Aorta (tissue), 5 donors: ENCODE measurements around the gene AK8. TPM values are rescaled to one million over a fixed set of nuclear protein-coding genes. Genes with fewer than 3 reads are reported as not detected.

Experiments used
- ATAC-seq: fragments of 200-7000 bp; cut with Tn5 transposase; one replicate; pipeline ENCODE4 v1.9.1; 2022; ENCODE audit warnings: moderate library complexity; ENCODE audit not compliant: low FRiP score
- DNase-seq, 2 donors: peaks; one replicate each; pipeline ENCODE4 v3.0.0-alpha.2; 2020
- H3K27ac ChIP-seq, 2 donors: one replicate each; pipeline ENCODE4 v1.5.1; 2013; ENCODE audit warnings: low read length in 2 of 2, mild to moderate bottlenecking in 2 of 2, moderate library complexity in 2 of 2, control low read depth in 1 of 2, inconsistent platforms in 1 of 2, low read depth in 1 of 2
- H3K27me3 ChIP-seq, 2 donors: one replicate each; pipeline ENCODE4 v1.6.1; 2013; ENCODE audit warnings: control low read depth in 1 of 2, low read length in 1 of 2, mild to moderate bottlenecking in 1 of 2, moderate library complexity in 1 of 2; ENCODE audit not compliant: insufficient read depth in 2 of 2, control insufficient read depth in 1 of 2
- H3K36me3 ChIP-seq, 2 donors: one replicate each; pipeline ENCODE4 v1.6.1; 2013; ENCODE audit warnings: control low read depth in 1 of 2, low read length in 1 of 2, mild to moderate bottlenecking in 1 of 2; ENCODE audit not compliant: insufficient read depth in 2 of 2, control insufficient read depth in 1 of 2
- H3K4me1 ChIP-seq, 2 donors: one replicate each; pipeline ENCODE4 v1.6.1; 2013; ENCODE audit warnings: low read length in 2 of 2, control low read depth in 1 of 2, mild to moderate bottlenecking in 1 of 2, moderate library complexity in 1 of 2; ENCODE audit not compliant: insufficient read depth in 2 of 2, control insufficient read depth in 1 of 2
- H3K4me3 ChIP-seq, 2 donors: one replicate each; pipeline ENCODE4 v1.5.1; 2013; ENCODE audit warnings: low read length in 2 of 2, control low read depth in 1 of 2, mild to moderate bottlenecking in 1 of 2
- H3K9me3 ChIP-seq: one replicate; pipeline ENCODE4 v1.6.1; 2013; ENCODE audit warnings: mild to moderate bottlenecking, low read length; ENCODE audit not compliant: control insufficient read depth
- WGBS, 2 donors: extraction: QIAGEN DNeasy Blood & Tissue Kit; methylation state at CpG; one replicate each; pipeline ENCODE4 v1.1.7; 2013; 5-methylcytosine and 5-hydroxymethylcytosine counted together
- intact Hi-C, 2 donors: fragments of 100-400 bp; cut with DNase I; formaldehyde crosslinking; loops; one replicate each; pipeline versions ENCODE4 v1.14.2 to v1.15.0; 2022
- polyA plus RNA-seq, 2 donors: library from polyadenylated mRNA; stranded (reverse); fragments of 200-250 nt; gene quantifications; one replicate each; pipeline ENCODE4 v1.2.3, GENCODE V29; 2013
- total RNA-seq, 2 donors: library from RNA; stranded (reverse); fragmentation: NEBNext Ultra II Directional; extraction: Animal tissue kit (Norgen Biotek cat#: 25700); gene quantifications; one replicate each; pipeline ENCODE4 v1.2.1, GENCODE V29; 2021
- donor health status: healthy with polysubstance abuse.
- donor health status: Bipolar disorder and iron deficiency.
- donor health status: DM: no; HTN: no; CAD: no.
- donor health status: DM: no; HTN: no; CAD: no.
- donor health status: DM: yes; HTN: yes; CAD: no.

The AK8 gene
- total and polyA plus RNA-seq, 4 donors = 0.38 to 0.72 (median 0.71) TPM; not detected in 1

DNA sequence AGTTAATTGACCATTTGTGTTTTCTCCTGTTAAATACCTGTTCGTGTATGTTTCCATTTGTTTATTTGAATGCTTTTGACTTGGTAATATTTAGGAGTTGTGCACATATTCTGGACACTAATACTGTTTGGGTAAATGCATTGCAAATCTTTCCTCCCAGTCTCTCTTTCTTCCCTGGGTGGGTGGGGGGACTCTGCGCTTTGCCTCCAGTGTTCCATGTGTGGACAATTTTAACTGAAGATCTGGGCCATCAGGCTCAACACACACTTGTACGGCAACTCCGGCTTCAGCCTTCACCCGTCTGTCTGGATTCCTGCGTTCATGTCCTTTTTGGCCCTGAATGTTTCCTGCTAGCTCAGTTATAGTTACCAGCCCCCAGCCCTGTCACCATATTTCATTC is 167.8 kb downstream of the AK8 start:
- 29 to 39% methylated on average over 6 of the region's 6 CpGs for WGBS, 2 donors
- Histone ChIP-seq H3K36me3 (no peaks in the 10 kb centered on the region), H3K9me3 (no peaks in the 10 kb centered on the region), H3K27me3 (no peaks in the 10 kb centered on the region), H3K4me1 (no peaks in the 10 kb centered on the region), H3K4me3 (no peak overlapping the region), H3K27ac (no peak overlapping the region)
- intact Hi-C loops = no loop called here
- DNase-seq (no peak), ATAC-seq (no peak)

DNA sequence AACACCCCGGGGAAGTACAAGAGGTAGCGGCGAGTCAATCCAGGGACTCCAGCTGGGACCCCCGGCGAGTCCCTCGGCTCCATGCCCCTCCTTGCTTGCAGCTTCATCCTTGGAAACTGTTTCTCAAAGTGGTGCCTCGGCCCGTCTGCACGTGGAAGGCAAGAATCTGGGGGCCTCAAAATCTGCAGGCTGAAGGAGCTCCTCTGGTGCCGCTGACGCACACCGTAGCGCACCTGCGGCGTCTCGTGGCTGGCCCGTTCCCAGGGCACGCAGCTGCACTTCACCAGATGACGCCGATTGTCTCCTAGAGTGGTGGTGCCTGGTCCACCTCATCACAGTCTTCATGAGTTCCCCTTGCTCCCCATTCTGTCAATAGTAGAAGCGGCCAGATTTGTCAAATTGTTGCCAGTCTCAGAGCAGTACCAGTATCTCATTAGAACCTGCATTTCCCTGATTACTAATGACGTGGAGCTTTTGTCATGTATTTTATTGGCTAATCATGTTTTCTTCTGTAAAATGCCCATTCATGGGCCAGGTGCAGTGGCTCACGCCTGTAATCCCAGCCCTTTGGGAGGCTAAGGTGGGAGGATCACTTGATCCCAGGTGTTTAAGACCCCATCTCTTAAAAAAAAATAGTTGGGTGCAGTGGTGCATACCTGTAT is 169.2 kb downstream of the AK8 start:
- ATAC-seq (no peak), DNase-seq (no peak)
- Histone ChIP-seq H3K4me1 (no peaks in the 10 kb centered on the region), H3K36me3 (no peaks in the 10 kb centered on the region), H3K9me3 (no peaks in the 10 kb centered on the region), H3K4me3 (no peak overlapping the region), H3K27ac (no peak overlapping the region), H3K27me3 (no peaks in the 10 kb centered on the region)
- intact Hi-C loops = no loop called here
- WGBS, 2 donors = 84 to 89% methylated on average over 23 of the region's 23 CpGs

DNA sequence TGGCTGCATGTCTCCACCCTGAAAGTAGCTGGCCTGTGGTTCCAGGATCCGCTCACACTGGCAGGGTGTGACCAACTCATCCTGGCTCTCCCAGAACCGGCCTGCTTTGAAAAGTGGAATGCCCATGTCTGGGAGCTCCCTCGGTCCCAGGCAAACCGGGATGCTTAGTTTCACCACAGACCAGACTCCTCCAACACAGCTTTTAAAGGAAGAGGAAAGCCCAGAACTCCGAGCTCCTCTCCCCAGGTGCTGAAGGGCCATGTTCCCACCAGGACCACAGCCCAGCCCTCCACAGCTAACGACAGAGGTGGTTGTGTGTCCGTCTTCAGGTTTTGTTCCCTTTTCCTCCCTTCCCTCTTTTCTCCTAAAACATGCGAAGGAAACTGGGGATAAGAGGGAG is 169.8 kb downstream of the AK8 start:
- H3K4me3 ChIP-seq = no peak overlapping the region
- ATAC-seq = no peak
- H3K27me3 ChIP-seq = no peaks in the 10 kb centered on the region
- no peaks in the 10 kb centered on the region for H3K4me1 ChIP-seq
- H3K9me3 ChIP-seq = no peaks in the 10 kb centered on the region
- H3K36me3 ChIP-seq = no peaks in the 10 kb centered on the region
- 79 to 82% methylated on average over 8 of the region's 8 CpGs for WGBS, 2 donors
- DNase-seq = no peak
- intact Hi-C loops = no loop called here
- H3K27ac ChIP-seq = no peak overlapping the region

DNA sequence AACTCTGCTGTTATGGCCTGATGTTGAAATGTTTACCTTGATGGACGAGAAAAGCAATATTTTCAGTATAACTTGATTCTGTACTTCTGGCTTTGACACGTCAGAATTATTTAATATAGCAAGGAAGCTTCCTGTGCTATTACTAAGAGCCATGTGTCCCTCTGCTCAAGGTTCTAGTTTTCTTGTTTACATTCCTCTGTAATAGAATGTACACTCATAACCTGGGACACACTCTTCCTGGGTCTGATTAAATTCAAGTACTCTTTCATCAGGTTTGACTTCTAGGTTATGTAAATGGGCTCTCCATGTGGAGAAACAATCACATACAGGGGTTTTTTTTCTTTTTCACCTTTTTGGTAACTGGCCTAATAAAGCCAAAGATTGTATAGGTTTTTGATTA is 174.7 kb downstream of the AK8 start:
- ATAC-seq = no peak
- H3K4me1 ChIP-seq = no peaks in the 10 kb centered on the region
- H3K9me3 ChIP-seq = no peaks in the 10 kb centered on the region
- WGBS, 2 donors = 21% methylated on average over 2 of the region's 2 CpGs
- H3K36me3 ChIP-seq = no peaks in the 10 kb centered on the region
- H3K27ac ChIP-seq = no peak overlapping the region
- intact Hi-C loops = no loop called here
- H3K27me3 ChIP-seq = no peaks in the 10 kb centered on the region
- DNase-seq = no peak
- H3K4me3 ChIP-seq = no peak overlapping the region

DNA sequence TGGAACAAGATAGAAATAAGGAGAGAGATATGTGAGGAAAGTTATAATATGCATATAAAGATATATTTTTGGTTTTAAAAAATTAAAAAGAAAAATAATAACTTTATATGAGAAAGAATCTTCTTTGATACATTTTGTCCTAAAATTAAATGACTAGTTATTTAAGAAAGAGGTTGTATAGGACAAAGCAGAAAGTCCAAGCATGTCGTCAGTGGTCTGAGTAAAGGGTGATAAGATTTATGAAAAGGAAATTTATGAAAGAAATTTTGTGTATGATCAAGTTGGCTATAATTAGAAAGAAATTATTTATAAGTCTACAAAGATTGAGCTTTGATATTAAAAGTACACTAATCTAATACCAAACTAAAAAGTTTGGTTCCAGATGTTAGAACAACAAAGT is 175.8 kb downstream of the AK8 start:
- 0 to 1% methylated on average over 1 of the region's 1 CpG for WGBS, 2 donors
- Histone ChIP-seq H3K27ac (no peak overlapping the region), H3K4me1 (no peaks in the 10 kb centered on the region), H3K27me3 (no peaks in the 10 kb centered on the region), H3K9me3 (no peaks in the 10 kb centered on the region), H3K4me3 (no peak overlapping the region), H3K36me3 (no peaks in the 10 kb centered on the region)
- DNase-seq (no peak), ATAC-seq (no peak)
- intact Hi-C loops = no loop called here

DNA sequence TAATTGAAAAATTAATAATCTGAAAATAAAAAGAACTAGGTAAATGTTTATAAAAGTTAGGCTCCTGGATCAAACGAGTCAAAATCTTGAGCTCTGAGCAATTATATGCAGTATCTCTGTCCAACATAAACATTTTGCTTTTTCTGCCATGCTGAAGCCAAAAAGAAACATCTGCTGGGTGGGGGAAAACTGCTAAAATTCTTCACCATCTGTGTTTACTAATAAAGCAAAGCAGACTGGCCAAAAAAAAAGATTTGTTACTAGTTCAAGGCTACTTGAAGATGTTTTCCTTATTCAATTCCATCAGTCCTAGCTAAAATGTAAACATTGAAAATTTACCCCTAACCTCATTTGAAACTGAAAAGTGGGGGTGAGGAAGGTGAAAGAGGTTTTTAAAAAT is 178.1 kb downstream of the AK8 start:
- no peak for DNase-seq
- 0 to 2% methylated on average over 1 of the region's 1 CpG for WGBS, 2 donors
- H3K27me3 ChIP-seq = no peaks in the 10 kb centered on the region

DNA sequence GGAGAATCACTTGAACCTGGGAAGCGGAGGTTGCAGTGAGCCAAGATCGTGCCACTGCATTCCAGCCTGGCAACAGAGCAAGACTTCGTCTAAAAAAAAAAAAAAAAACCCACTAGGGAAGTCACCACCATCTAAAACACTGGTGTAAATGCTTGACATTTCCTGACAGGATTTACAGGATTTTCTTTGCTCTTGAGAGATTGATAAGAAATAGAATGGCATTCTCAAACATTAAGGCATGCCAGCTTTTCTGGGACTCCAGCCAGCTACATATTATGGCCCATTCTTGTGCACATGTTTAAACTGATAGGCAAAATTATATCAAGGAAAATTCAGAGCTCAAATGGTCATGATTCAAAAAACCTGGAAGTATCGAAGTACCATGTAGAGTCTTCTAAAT is 179.1 kb downstream of the AK8 start:
- no peaks in the 10 kb centered on the region for H3K4me1 ChIP-seq
- no peaks in the 10 kb centered on the region for H3K27me3 ChIP-seq
- ATAC-seq = no peak
- no peaks in the 10 kb centered on the region for H3K9me3 ChIP-seq
- no peak overlapping the region for H3K27ac ChIP-seq
- WGBS, 2 donors = 1 to 4% methylated on average over 4 of the region's 4 CpGs
- intact Hi-C loops = no loop called here
- H3K36me3 ChIP-seq = no peaks in the 10 kb centered on the region
- no peak for DNase-seq
- no peak overlapping the region for H3K4me3 ChIP-seq

More for the DNA sequence above, 178.1 kb downstream of the AK8 start:
- Histone ChIP-seq H3K4me3 (no peak overlapping the region), H3K4me1 (no peaks in the 10 kb centered on the region), H3K9me3 (no peaks in the 10 kb centered on the region), H3K27ac (no peak overlapping the region), H3K36me3 (no peaks in the 10 kb centered on the region)
- intact Hi-C loops = no loop called here
- no peak for ATAC-seq

DNA sequence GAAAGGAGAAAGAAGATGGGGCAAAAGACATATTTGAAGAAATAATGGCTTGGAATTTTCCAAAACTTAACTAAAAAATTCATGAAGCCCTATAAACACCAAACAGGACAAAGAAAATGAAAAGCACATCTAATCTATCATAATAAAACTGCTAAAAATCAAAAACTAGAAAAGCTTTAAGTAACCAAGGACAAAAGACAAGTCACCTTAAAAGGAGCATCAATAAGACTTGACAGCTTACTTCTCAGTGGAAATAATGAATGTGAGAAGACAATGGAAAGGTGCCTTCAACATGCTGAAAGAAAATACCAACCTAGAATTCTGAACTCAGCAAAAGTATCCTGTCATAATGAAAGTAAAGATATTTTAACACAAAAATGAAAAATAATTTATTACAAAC is 180.9 kb downstream of the AK8 start:
- H3K27me3 ChIP-seq = no peaks in the 10 kb centered on the region
- H3K27ac ChIP-seq = no peak overlapping the region
- intact Hi-C loops = no loop called here
- H3K9me3 ChIP-seq = no peaks in the 10 kb centered on the region
- no peaks in the 10 kb centered on the region for H3K4me1 ChIP-seq
- DNase-seq (no peak), ATAC-seq (no peak)
- no peaks in the 10 kb centered on the region for H3K36me3 ChIP-seq
- no peak overlapping the region for H3K4me3 ChIP-seq

DNA sequence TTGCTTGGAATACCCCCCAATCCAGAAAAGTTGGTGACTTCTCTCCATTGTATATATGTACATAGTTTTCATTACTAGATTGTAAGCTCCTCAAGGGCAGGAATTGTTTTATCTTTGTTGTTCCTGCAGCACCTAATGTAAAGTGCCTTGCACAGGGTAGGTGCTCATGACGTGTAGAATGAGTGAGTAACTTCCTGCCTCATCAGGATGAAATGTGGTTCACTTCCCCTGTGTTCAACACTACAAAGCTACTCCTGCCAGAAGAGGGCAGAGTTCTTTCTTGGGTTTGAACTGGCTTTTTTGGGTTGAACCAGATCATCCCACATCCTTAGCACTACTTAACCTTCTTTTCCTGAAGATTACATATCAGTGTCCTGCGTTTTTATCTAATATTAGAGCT is 183.9 kb downstream of the AK8 start:
- Histone ChIP-seq H3K36me3 (peaks cover 2% of the 10 kb centered on the region in 2 donors), H3K4me3 (no peak overlapping the region), H3K27me3 (no peaks in the 10 kb centered on the region), H3K4me1 (no peaks in the 10 kb centered on the region), H3K27ac (no peak overlapping the region), H3K9me3 (no peaks in the 10 kb centered on the region)
- no peak for DNase-seq
- ATAC-seq = no peak
- WGBS, 2 donors = 48 to 50% methylated on average over 2 of the region's 2 CpGs
- intact Hi-C loops = no loop called here
